Measurements from ENCODE around the gene ANO6. TPM values are rescaled to one million over a fixed set of nuclear protein-coding genes. Genes with fewer than 3 reads are reported as not detected.

ANO6 gene
- total RNA-seq, 4 donors from 2014 or later: 16.9 to 23.0 (median 20.4) TPM

- intact Hi-C loops (cut with DNase I; ENCODE audit: low total_unique reads) (no loop called here), in situ Hi-C loops (cut with MboI; ENCODE audit: low pct_ligation_motif_present in 1 of 4, low pct_unique_long_range_greater_than_20kb in 1 of 4, low sequenced_read_pairs in 3 of 4) (no loop called here)
- Histone ChIP-seq H3K4me1 (peaks cover 0 to 2% (median 0%) of the 10 kb centered on the region in 4 donors), H3K27ac (peak overlapping the region; percentile 60 to 79 (median 71)), H3K4me3 (no peak overlapping the region), H3K36me3 (no peaks in the 10 kb centered on the region), H3K27me3 (peaks cover 24% of the 10 kb centered on the region), H3K9me3 (no peaks in the 10 kb centered on the region)
- 60 to 74% methylated on average over 3 to 4 of the region's 4 CpGs for WGBS, 2 donors (ENCODE audit: low coverage in 1 of 2)
- peak; percentile 28 for DNase-seq
- TF ChIP-seq CTCF (IDR thresholded peaks at IDR 0.05): no peak
- TF ChIP-seq POLR2AphosphoS5 (IDR thresholded peaks at IDR 0.05): peak in 1 of 3 donors; percentile 60
- TF ChIP-seq POLR2A (IDR thresholded peaks at IDR 0.05): no peak
- peak; percentile 56 for TF ChIP-seq EP300 (IDR thresholded peaks at IDR 0.05; ENCODE audit: low read depth)
These were observed 76.7 kb downstream of the ANO6 start for GRCh38 chr12:45292486-45293195.

- Histone ChIP-seq H3K27ac (peak overlapping the region in 3 of 4 donors; percentile 5 to 47 (median 24)), H3K4me3 (no peak overlapping the region), H3K36me3 (no peaks in the 10 kb centered on the region), H3K27me3 (peaks cover 6% of the 10 kb centered on the region), H3K9me3 (no peaks in the 10 kb centered on the region), H3K4me1 (peaks cover 0 to 16% (median 2%) of the 10 kb centered on the region in 4 donors)
- in situ Hi-C loops (cut with MboI; ENCODE audit: low pct_ligation_motif_present in 1 of 4, low pct_unique_long_range_greater_than_20kb in 1 of 4, low sequenced_read_pairs in 3 of 4) (no loop called here), intact Hi-C loops (cut with DNase I; ENCODE audit: low total_unique reads) (no loop called here)
- no peak for TF ChIP-seq CTCF (IDR thresholded peaks at IDR 0.05)
- TF ChIP-seq EP300 (IDR thresholded peaks at IDR 0.05; ENCODE audit: low read depth): no peak
- TF ChIP-seq POLR2AphosphoS5 (IDR thresholded peaks at IDR 0.05): no peak
- no peak for TF ChIP-seq POLR2A (IDR thresholded peaks at IDR 0.05)
- DNase-seq: no peak
- 88 to 89% methylated on average over 5 of the region's 5 CpGs for WGBS, 2 donors (ENCODE audit: low coverage in 1 of 2)
These were observed 79.0 kb downstream of the ANO6 start for GRCh38 chr12:45294906-45295305.

GRCh38 chr12:45296046-45296586 is 80.2 kb downstream of the ANO6 start:
- TF ChIP-seq EP300 (IDR thresholded peaks at IDR 0.05; ENCODE audit: low read depth) (no peak), CTCF (IDR thresholded peaks at IDR 0.05) (no peak), POLR2A (IDR thresholded peaks at IDR 0.05) (no peak), POLR2AphosphoS5 (IDR thresholded peaks at IDR 0.05) (no peak)
- 62 to 79% methylated on average over 6 to 7 of the region's 7 CpGs for WGBS, 2 donors (ENCODE audit: low coverage in 1 of 2)
- H3K27ac ChIP-seq: peak overlapping the region in 1 of 4 donors; percentile 48

GRCh38 chr12:45298047-45298446 is 82.2 kb downstream of the ANO6 start:
- no peak overlapping the region for H3K4me3 ChIP-seq
- DNase-seq: no peak
- H3K4me1 ChIP-seq: peaks cover 0 to 19% (median 1%) of the 10 kb centered on the region in 4 donors
- H3K9me3 ChIP-seq: no peaks in the 10 kb centered on the region
- no peaks in the 10 kb centered on the region for H3K36me3 ChIP-seq
- in situ Hi-C loops (cut with MboI; ENCODE audit: low pct_ligation_motif_present in 1 of 4, low pct_unique_long_range_greater_than_20kb in 1 of 4, low sequenced_read_pairs in 3 of 4) (no loop called here), intact Hi-C loops (cut with DNase I; ENCODE audit: low total_unique reads) (no loop called here)
- no peak for TF ChIP-seq POLR2AphosphoS5 (IDR thresholded peaks at IDR 0.05)
- TF ChIP-seq CTCF (IDR thresholded peaks at IDR 0.05): no peak
- no peak for TF ChIP-seq POLR2A (IDR thresholded peaks at IDR 0.05)
- TF ChIP-seq EP300 (IDR thresholded peaks at IDR 0.05; ENCODE audit: low read depth): no peak
- peak overlapping the region; percentile 7 to 48 (median 27) for H3K27ac ChIP-seq
- 85% methylated on average over 4 of the region's 4 CpGs for WGBS, 2 donors (ENCODE audit: low coverage in 1 of 2)
- H3K27me3 ChIP-seq: peaks cover 6% of the 10 kb centered on the region

More at GRCh38 chr12:45296046-45296586, 80.2 kb downstream of the ANO6 start:
- in situ Hi-C loops (cut with MboI; ENCODE audit: low pct_ligation_motif_present in 1 of 4, low pct_unique_long_range_greater_than_20kb in 1 of 4, low sequenced_read_pairs in 3 of 4): no loop called here
- Histone ChIP-seq H3K36me3 (no peaks in the 10 kb centered on the region), H3K4me3 (no peak overlapping the region), H3K9me3 (no peaks in the 10 kb centered on the region), H3K27me3 (peaks cover 6% of the 10 kb centered on the region), H3K4me1 (peaks cover 0 to 19% (median 2%) of the 10 kb centered on the region in 4 donors)
- no peak for DNase-seq
- intact Hi-C loops (cut with DNase I; ENCODE audit: low total_unique reads): no loop called here
